Thyroid gland (tissue), 4 donors: ENCODE measurements around the gene THBS3.

Experiments used
- CTCF ChIP-seq, 6 experiments: fragments of 200-600 bp in 3 of 6; fragments of 450-650 bp in 3 of 6; sonication (generic) in 3 of 6; IDR thresholded peaks; one replicate each; pipeline ENCODE4 v1.5.1; 2016 to 2019; ENCODE audit warnings: antibody characterized with exemption in 6 of 6, mild to moderate bottlenecking in 2 of 6, inconsistent platforms in 1 of 6, moderate library complexity in 1 of 6
- POLR2A ChIP-seq, 2 donors: fragments of 450-650 bp; IDR thresholded peaks; one replicate each; pipeline ENCODE4 v1.6.1; 2017; ENCODE audit warnings: antibody characterized with exemption in 2 of 2, mild to moderate bottlenecking in 2 of 2, moderate library complexity in 1 of 2

- TF ChIP-seq CTCF (IDR thresholded peaks at IDR 0.05) = no peak
- no peak for TF ChIP-seq POLR2A (IDR thresholded peaks at IDR 0.05)
Observed at GRCh38 chr1:155168456-155169210, 39.1 kb downstream of the THBS3 start.
